G401 (cell line): ENCODE data around the gene CCDC171. TPM values are rescaled to one million over a fixed set of nuclear protein-coding genes. Genes with fewer than 3 reads are reported as not detected.
A peak's percentile ranks its signal among the peaks of the same experiment; 100 is the strongest.
"Not testable (repeated sequence)": the region's sequence is repeated elsewhere in the genome, so short reads cannot be mapped to it uniquely, and the experiment has no call there.

Source experiments
- DNase-seq: peaks from one replicate; pipeline ENCODE4 v3.0.0-alpha.2; 2015; ENCODE audit warnings: low spot score
- in situ Hi-C: cut with HindIII; loops from 2 replicates; pipeline ENCODE4 v1.10.0; 2016; ENCODE audit warnings: low sequenced_read_pairs, mixed read lengths
- total RNA-seq: library from RNA; depleted of rRNA; stranded (reverse); fragments of >200 nt; shearing (Covaris generic); gene quantifications from 2 replicates; pipeline ENCODE4 v1.2.3, GENCODE V29; 2014

Gene CCDC171
- total RNA-seq, 1 experiment from 2014 or later: 2.4 TPM

DNA sequence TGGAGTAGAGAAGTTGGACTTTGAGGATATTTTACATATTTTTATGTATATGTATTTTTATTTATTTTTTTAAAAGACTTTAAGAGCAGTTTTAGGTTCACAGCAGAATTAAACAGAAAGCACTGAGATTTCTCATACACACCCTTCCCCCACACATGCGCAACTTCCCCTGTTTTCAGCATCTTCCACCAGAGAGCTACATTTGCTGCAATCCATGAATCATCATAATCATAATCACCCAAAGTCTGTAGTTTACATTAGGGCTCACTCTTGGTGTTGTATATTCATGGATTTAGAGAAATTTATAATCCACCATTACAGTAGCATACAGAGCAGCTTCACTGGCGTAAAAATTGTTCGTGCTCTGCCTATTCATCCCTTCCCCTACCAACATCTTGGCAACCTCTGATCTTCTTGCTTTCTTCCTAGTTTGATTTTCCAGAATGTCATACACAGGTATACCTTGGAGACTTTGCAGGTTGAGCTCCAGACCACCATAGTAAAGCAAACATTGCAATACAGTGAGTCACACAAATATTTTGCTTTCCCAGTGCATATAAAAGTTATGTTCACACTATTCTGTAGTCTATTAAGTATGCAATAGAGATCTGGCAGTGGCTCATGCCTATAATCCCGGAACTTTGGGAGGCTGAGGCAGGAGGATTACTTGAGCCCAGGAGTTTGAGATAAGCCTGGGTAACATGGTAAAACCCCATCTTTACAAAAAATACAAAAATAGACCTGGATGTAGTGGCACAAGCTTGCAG, 9.6 kb upstream of the CCDC171 start:
- no peak for DNase-seq
- in situ Hi-C loops: no loop called here

DNA sequence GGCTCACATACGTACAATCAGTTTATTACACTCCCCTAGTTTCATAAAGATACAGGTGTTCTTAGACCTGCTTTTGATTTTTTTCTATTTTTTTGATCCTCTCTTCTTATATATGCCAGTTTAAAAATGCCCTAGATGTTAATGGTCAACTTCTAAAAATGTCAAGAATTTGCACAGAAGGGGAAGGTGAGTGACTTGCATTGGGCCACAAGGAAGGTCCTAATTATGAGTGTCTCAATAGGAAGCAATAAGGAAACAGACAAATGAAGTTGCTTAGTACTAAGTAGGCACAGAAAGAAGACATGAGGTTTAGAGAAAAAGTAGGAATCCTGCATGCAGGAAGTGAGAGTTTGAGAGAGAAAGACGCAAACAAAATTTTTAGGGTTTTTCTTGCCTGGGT, 3.2 kb upstream of the CCDC171 start:
- in situ Hi-C loops: no loop called here
- DNase-seq: no peak

GRCh38 chr9:15553528-15553898, 670 bp downstream of the CCDC171 start:
- no peak for DNase-seq
- in situ Hi-C loops: no loop called here

- DNase-seq: no peak
- in situ Hi-C loops: no loop called here
Measured at GRCh38 chr9:15570769-15571168, 17.9 kb downstream of the CCDC171 start.

DNA sequence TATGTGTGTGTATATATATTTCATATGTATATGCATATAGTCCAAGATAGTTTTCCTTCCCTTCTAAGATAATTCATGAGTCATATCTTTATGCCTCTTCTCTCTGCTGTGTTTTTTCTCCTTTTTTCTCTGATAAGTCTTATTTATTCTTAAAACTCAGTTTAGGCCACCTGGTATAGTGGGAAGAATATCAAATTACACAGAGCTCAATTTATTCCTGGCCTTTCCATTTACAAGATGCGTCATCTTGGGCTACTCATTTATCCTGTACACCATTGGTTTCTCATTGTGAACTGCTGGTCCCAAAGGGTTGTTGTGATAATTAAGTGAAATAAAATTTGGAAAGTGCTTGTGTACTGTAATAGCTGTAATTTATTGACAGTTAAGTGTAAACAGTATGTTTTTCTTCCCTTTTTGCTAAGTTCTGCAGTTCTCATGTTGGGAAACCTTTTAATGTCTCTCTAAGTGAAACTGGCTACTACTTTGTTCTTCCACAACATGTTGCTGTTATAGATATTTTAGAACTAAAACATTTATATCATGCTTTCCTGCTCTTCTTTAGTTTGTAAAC, 19.4 kb downstream of the CCDC171 start:
- no peak for DNase-seq
- in situ Hi-C loops: no loop called here

DNA sequence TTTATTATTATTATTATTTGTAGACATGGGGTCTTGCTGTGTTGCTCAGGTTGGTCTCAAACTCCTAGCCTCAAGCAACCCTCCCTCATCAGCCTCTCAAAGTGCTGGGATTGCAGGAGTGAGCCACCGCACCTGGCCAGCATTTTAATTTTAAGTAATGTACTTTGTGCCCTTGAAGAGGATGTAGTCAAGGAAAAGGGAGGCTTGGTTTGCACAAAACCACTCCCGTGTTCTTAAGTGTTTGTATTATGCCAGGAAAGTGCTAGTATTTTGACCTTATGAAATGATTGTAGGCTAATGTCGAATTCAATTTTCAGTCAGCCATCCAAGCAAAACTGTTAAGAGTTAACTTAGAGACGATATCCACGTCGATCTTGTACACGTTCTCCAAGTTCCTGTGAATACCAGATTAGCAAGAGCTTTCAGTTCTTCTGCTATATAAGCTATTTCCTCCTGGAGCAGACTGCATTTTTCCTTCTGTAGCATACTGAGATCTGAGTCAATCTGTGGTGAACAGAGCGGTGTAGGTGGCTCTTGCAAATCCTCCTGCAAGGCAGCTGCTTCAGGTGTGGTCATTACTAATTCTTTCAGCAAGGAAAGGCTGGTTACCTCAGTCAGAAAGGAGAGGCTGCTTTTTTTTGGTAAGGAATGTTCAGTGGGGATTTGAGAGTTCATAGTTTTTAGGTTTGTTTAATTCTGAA, 23.7 kb downstream of the CCDC171 start:
- DNase-seq: no peak
- in situ Hi-C loops: no loop called here

DNA sequence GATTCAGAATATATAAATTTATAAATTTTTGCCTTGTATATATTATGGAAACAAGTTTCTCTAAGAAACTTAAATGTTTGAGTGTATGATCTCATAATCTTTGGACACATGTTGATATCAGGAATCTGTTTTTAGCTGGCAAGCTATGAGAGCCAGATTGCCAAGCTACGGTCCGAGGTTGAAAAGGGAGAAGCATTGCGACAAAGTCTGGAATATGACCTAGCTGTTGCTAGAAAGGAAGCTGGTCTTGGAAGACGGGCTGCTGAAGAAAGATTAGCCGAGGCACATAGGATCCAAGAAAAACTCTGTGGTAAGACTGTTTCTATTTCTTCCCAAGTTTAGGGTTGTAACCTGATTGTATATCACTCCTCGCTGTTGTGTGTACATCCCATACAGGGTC, 25.9 kb downstream of the CCDC171 start:
- DNase-seq: no peak
- in situ Hi-C loops: no loop called here

- no peak for DNase-seq
- in situ Hi-C loops: no loop called here
Measured at GRCh38 chr9:15584379-15584778, 31.5 kb downstream of the CCDC171 start.

- in situ Hi-C loops: no loop called here
- no peak for DNase-seq
Measured at GRCh38 chr9:15592317-15592716, 39.5 kb downstream of the CCDC171 start.

GRCh38 chr9:15592940-15593339, 40.1 kb downstream of the CCDC171 start:
- in situ Hi-C loops: not testable (repeated sequence)

DNA sequence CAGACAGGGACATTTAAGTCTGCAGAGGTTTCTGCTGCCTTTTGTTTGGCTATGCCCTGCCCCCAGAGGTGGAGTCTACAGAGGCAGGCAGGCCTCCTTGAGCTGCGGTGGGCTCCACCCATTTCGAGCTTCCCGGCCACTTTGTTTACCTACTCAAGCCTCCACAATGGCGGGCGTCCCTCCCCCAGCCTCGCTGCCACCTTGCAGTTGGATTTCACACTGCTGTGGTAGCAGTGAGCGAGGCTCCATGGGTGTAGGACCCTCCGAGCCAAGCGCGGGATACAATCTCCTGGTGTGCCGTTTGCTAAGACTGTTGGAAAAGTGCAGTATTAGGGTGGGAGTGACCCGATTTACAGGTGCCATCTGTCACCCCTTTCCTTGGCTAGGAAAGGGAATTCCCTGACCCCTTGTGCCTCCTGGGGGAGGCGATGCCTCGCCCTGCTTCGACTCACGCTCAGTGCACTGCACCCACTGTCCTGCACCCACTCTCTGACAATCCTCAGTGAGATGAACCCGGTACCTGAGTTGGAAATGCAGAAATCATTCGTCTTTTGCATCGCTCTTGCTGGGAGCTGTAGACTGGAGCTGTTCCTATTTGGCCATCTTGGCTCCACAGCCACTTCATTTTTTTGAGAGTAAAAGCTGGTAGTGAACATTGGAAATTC, 48.0 kb downstream of the CCDC171 start:
- in situ Hi-C loops, DNase-seq: not testable (repeated sequence)

More at GRCh38 chr9:15592940-15593339, 40.1 kb downstream of the CCDC171 start:
- DNase-seq: not testable (repeated sequence)

- peak; percentile 63 for DNase-seq
- in situ Hi-C loops: no loop called here
Measured at GRCh38 chr9:15606643-15607472, 54.0 kb downstream of the CCDC171 start.

GRCh38 chr9:15612962-15613361, 60.1 kb downstream of the CCDC171 start:
- in situ Hi-C loops: no loop called here
- no peak for DNase-seq

GRCh38 chr9:15617782-15618181, 64.9 kb downstream of the CCDC171 start:
- DNase-seq: no peak

DNA sequence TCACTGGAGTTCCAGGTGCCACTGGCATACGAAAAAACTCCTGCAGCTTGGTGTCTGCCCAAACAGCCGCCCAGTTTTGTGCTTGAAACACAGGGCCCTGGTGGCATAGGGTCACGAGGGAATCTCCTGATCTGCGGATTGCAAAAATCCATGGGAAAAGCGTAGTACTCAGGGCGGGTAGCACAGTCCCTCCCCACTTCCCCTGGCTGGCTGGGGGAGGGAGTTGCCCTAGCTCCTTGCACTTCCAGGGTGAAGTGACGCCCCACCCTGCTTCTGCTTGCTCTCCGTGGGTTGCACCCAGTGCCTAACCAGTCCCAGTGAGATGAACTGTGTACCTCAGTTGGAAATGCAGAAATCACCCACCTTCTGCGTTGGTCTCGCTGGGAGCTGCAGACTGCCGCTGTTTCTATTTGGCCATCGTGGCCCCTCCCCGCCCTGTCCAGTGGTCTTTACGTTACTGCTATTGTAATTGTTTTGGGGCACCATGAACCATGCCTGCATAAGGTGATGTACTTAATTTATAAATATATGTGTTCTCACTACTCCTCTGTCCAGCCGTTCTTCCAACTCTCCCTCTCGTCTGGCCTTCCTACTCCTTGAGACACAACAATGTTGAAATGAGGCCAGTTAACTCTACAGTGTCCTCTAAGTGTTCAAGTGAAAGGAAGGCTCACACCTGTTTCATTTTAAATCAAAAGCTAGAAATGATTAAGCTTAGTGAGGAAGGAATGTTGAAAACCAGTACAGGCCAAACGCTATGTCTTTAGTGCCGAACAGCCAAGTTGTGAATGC, 65.9 kb downstream of the CCDC171 start:
- no peak for DNase-seq
- in situ Hi-C loops: no loop called here

More at GRCh38 chr9:15617782-15618181, 64.9 kb downstream of the CCDC171 start:
- in situ Hi-C loops: no loop called here

DNA sequence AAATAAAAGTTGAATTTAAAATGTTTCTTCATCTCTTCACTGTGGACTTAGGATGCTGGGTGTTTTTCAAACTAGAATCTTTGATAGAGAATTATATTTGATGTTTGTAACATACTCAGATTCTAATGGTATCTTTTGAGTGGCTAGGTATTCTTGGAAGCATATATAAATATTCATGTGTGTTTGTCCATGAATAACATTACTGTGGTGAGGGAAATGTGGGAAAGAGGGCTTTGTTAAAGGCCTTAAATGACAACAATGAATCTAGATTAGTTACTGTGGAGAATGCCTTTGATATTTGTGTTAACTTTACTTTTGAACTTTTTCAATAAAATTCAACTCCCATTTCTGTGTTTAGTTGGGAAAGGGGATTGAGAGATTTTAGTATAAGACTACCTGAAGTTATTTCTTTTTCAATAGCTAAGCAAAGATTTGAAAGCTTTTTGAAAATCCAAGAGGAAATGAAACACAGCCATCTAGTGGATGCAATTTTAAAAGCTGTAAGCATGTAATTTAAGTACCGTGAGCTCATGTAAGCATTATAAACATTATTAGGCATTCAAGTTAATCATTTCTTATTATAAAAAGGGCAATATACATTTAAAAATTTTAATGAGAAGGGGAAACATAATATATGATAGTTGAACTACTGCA, 69.6 kb downstream of the CCDC171 start:
- in situ Hi-C loops: no loop called here
- DNase-seq: peak; percentile 14

DNA sequence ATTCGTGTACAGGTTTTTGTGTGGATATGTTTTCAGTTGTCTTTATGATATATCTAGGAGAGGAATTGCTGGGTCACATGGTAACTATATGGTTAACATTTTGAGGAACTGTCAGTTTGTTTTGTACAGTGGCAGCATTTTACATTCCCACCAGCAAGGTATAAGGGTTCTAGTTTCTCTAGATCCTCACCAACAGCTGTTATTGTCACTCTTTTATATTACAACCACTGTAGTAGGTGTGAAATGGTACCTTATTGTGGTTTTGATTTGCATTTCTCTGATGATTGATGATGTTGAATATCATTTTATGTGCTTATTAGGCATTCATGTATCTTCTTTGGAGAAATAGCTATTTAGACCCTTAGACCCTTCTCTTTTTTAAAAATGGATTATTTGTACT, 82.9 kb downstream of the CCDC171 start:
- in situ Hi-C loops: no loop called here
- DNase-seq: no peak

DNA sequence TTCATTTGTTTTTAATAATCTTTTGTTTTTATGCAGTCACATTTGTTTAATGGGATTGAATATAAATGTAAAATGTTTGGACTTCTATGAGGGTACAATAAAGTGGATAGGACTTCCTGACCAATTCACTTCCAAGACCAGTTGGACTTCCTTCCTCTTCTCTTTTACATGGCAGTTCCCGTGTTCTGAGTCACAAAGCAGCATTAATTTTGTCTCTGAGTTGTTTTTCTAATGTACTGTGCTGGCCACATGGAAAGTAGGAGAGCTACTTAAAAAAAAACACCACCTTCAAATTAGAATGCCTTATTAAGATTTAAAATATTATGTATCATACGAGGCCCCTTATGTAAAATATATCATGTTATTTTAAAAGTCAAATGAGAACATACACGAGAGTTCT, 87.3 kb downstream of the CCDC171 start:
- no peak for DNase-seq
- in situ Hi-C loops: no loop called here
